Nephron (organoid): ENCODE results near the gene ATXN7L1.

Source experiments
- H3K27ac Mint-ChIP-seq, 3 experiments: 2 replicates each; pipeline ENCODE4 v1.8.0; 2020; ENCODE audit warnings: mixed read lengths in 3 of 3, mild to moderate bottlenecking in 2 of 3, moderate library complexity in 1 of 3
- H3K27me3 Mint-ChIP-seq: 2 replicates; pipeline ENCODE4 v1.8.0; 2021; ENCODE audit warnings: low read depth, mild to moderate bottlenecking, moderate library complexity, mixed read lengths
- H3K36me3 Mint-ChIP-seq: 2 replicates; pipeline ENCODE4 v1.8.0; 2020; ENCODE audit warnings: low read depth, mixed read lengths
- H3K4me1 Mint-ChIP-seq: 2 replicates; pipeline ENCODE4 v1.8.0; 2020; ENCODE audit warnings: mixed read lengths
- H3K4me3 Mint-ChIP-seq, 3 experiments: 2 replicates each; pipeline ENCODE4 v1.8.0; 2020; ENCODE audit warnings: mild to moderate bottlenecking in 3 of 3, mixed read lengths in 3 of 3, moderate library complexity in 2 of 3
- H3K9me3 Mint-ChIP-seq: 2 replicates; pipeline ENCODE4 v1.8.0; 2020; ENCODE audit warnings: mixed read lengths
- TF ChIP-seq, protein P1 (sequence below), 3 experiments: fragments of 200-600 bp; sonication (generic); IDR thresholded peaks; one replicate each; pipeline ENCODE4 v1.5.0; 2021; ENCODE audit warnings: antibody characterized with exemption in 3 of 3; ENCODE audit not compliant: unreplicated experiment in 3 of 3

The ATXN7L1 gene

GRCh38 chr7:105807448-105807762, 69.0 kb downstream of the ATXN7L1 start:
- no peaks in the 10 kb centered on the region for H3K36me3 Mint-ChIP-seq
- no peaks in the 10 kb centered on the region for H3K9me3 Mint-ChIP-seq
- H3K27ac Mint-ChIP-seq, result no peak overlapping the region
- H3K4me3 Mint-ChIP-seq, result no peak overlapping the region
- TF ChIP-seq, protein P1, sequence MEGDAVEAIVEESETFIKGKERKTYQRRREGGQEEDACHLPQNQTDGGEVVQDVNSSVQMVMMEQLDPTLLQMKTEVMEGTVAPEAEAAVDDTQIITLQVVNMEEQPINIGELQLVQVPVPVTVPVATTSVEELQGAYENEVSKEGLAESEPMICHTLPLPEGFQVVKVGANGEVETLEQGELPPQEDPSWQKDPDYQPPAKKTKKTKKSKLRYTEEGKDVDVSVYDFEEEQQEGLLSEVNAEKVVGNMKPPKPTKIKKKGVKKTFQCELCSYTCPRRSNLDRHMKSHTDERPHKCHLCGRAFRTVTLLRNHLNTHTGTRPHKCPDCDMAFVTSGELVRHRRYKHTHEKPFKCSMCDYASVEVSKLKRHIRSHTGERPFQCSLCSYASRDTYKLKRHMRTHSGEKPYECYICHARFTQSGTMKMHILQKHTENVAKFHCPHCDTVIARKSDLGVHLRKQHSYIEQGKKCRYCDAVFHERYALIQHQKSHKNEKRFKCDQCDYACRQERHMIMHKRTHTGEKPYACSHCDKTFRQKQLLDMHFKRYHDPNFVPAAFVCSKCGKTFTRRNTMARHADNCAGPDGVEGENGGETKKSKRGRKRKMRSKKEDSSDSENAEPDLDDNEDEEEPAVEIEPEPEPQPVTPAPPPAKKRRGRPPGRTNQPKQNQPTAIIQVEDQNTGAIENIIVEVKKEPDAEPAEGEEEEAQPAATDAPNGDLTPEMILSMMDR (IDR thresholded peaks at IDR 0.05; ENCODE audit: unreplicated experiment in 3 of 3), result no peak
- H3K4me1 Mint-ChIP-seq, result peaks cover 21% of the 10 kb centered on the region
- peaks cover 4% of the 10 kb centered on the region for H3K27me3 Mint-ChIP-seq

DNA sequence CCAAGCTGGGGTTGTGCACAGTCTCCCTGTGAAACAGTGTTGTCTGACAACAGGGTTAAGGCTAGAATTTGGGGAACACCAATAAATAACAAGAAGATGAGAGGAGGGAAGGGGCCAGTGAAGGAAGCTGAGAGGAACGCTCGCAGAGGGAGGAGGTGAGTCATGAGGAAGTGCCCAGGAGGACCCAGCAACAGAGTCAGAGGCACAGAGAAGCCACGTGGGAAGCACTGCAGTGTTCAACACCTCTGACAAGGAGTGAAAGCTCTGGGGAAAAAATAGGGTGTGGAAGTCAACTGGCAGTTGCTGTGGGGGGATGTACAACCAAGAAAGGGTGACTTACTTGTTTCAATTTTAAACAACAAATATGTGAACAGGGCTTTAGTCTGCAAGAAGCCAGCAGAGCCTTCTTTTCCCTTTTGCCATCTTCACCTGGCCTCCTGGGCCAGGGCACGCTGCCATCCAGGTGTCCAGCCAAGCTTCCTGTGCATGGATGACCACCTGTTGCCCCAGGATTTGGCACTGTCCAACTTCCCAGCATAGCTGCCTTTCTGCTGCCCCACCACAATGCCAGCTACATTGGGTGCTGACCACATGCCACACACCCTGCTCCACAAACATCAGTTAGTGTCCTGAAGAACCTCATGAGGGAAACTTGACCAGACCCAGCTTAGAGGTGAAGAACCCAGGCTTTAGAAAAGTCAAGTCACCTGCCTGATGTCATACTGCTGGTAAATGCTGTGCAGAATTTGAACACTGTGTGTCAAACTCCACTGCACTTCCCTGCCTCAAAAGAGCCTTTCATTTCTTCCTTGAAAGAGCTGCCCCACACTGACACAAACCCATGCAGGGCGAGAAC, 69.6 kb downstream of the ATXN7L1 start:
- Mint-ChIP-seq H3K36me3 (no peaks in the 10 kb centered on the region), H3K27ac (no peak overlapping the region), H3K4me3 (no peak overlapping the region), H3K27me3 (peaks cover 7% of the 10 kb centered on the region), H3K9me3 (no peaks in the 10 kb centered on the region), H3K4me1 (peaks cover 21% of the 10 kb centered on the region)
- TF ChIP-seq, protein P1 (IDR thresholded peaks at IDR 0.05; ENCODE audit: unreplicated experiment in 3 of 3), result no peak

DNA sequence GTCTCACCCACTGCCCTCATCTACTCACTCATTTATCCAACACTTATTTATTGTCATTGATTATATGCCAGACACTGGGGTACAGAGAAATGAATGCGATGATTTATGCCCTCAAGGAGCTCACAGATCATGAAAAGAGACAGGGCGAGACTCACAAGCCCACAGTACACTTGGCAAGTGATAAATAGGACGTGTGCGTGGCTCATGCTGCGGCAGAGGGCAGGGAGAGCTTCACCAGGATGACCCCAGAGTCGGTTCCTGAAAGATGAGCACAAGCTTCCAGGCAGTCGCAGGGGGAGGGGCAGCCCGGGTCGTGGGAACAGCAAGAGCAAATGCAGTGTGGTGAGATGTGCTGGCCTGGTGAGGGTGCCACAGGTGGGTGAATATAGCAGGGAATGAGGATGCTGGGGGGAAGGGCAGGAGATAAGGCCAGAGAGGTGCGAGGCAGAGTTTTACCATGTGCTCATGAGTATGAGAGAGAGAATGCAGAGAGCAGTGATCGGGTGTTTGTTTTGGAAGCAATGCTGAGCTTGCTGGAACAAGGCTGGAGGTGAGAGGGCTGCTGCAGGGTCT, 70.9 kb downstream of the ATXN7L1 start:
- TF ChIP-seq, protein P1 (IDR thresholded peaks at IDR 0.05; ENCODE audit: unreplicated experiment in 3 of 3), result no peak
- Mint-ChIP-seq H3K36me3 (no peaks in the 10 kb centered on the region), H3K4me3 (no peak overlapping the region), H3K27ac (no peak overlapping the region), H3K9me3 (no peaks in the 10 kb centered on the region), H3K27me3 (peaks cover 4% of the 10 kb centered on the region), H3K4me1 (peaks cover 21% of the 10 kb centered on the region)

DNA sequence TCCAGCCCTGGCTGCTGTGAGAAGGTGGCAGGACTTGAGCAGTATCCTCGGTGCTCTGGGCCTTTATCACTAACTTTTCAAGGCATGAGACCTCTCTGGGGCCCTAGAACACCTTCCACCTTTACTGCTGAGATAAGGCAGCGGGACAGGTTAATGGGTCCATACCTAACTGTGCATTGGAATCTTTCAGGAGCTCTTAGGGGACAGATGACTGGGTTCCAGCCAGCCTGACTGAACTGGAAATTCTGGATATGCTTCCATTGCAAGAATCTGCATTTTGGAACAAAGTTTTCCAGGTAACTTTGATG, 73.0 kb downstream of the ATXN7L1 start:
- Mint-ChIP-seq H3K36me3 (no peaks in the 10 kb centered on the region), H3K4me1 (peaks cover 29% of the 10 kb centered on the region), H3K9me3 (no peaks in the 10 kb centered on the region), H3K27me3 (peaks cover 4% of the 10 kb centered on the region), H3K4me3 (no peak overlapping the region), H3K27ac (no peak overlapping the region)
- TF ChIP-seq, protein P1 (IDR thresholded peaks at IDR 0.05; ENCODE audit: unreplicated experiment in 3 of 3), result no peak

DNA sequence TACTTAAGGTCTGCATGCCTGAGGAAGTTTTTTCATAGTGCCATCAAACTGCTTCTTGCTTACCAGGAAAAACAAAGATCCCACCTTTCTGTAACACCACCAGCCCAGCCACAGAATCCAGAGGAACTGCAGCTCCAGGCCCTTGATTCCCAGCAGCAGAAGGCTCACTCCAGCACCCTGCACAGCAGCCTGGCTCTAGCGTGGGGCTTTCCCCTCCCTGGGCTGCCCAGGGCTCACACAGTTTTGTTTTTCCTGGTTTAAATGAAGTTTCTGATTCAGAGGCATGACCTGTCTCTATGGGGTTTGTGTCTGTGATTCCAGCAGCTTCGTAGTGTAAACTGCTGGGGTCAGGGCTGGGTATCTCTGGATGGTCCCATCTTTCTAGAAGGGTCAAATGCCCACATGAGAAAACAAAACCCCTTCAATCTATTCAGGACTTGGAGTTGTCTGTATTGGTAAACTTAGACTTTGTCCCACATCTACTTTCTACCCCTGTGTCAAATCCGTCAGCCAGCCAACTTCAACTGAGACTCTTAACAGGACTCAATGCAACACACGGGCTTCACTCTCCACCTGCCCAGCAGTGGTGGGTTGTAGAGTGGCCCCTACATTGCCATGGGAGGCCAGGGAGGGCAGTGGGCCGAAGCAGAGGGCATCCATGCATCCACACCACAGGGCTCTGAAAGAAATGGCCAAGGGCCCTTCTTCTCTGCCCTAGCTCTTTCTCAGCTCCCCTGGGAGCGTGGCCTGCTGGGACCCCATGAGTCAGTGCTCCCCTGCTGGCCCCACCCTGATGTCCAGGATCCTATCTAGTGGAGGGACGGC, 73.6 kb downstream of the ATXN7L1 start:
- no peaks in the 10 kb centered on the region for H3K36me3 Mint-ChIP-seq
- H3K9me3 Mint-ChIP-seq, result no peaks in the 10 kb centered on the region
- TF ChIP-seq, protein P1 (IDR thresholded peaks at IDR 0.05; ENCODE audit: unreplicated experiment in 3 of 3), result no peak
- H3K4me1 Mint-ChIP-seq, result peaks cover 30% of the 10 kb centered on the region
- H3K27ac Mint-ChIP-seq, result no peak overlapping the region
- peaks cover 4% of the 10 kb centered on the region for H3K27me3 Mint-ChIP-seq
- no peak overlapping the region for H3K4me3 Mint-ChIP-seq
